MCF 10A (cell line): ENCODE measurements around the gene PLCL1. TPM values are rescaled to one million over a fixed set of nuclear protein-coding genes. Genes with fewer than 3 reads are reported as not detected.
A peak's percentile ranks its signal among the peaks of the same experiment; 100 is the strongest.

ENCODE experiments used
- BruUV-seq: library from RNA; stranded (reverse); fragments of 400-500 nt; replicated peaks from 2 replicates; lab custom pipeline; 2021; lab: Mats Ljungman, UMichigan
- CTCF ChIA-PET: fragments of 300-600 bp; sonication (Branson Sonifier 250); formaldehyde crosslinking; extraction: SDS; loops from one replicate; lab custom pipeline; 2021; ENCODE audit warnings: antibody characterized with exemption, inconsistent platforms; lab: Yijun Ruan, JAX
- POLR2A ChIA-PET: fragments of 300-600, 350-650 bp; sonication (Branson Sonifier 250); formaldehyde crosslinking; extraction: SDS; loops from one replicate; lab custom pipeline; 2020; ENCODE audit warnings: antibody characterized with exemption, inconsistent platforms; lab: Yijun Ruan, JAX
- DNase-seq: peaks from one replicate; pipeline ENCODE4 v3.0.0-alpha.2; 2018; ENCODE audit not compliant: unreplicated experiment
- H3K27ac Mint-ChIP-seq: one replicate; pipeline ENCODE4 v1.8.0; 2022; ENCODE audit warnings: mild to moderate bottlenecking, low read depth, mixed read lengths; ENCODE audit not compliant: unreplicated experiment
- H3K27me3 Mint-ChIP-seq: one replicate; pipeline ENCODE4 v1.8.0; 2022; ENCODE audit warnings: mixed read lengths; ENCODE audit not compliant: insufficient read depth, unreplicated experiment
- H3K36me3 Mint-ChIP-seq: one replicate; pipeline ENCODE4 v1.8.0; 2022; ENCODE audit warnings: mild to moderate bottlenecking, moderate library complexity, mixed read lengths; ENCODE audit not compliant: insufficient read depth, unreplicated experiment
- H3K4me1 Mint-ChIP-seq: one replicate; pipeline ENCODE4 v1.8.0; 2022; ENCODE audit warnings: mixed read lengths; ENCODE audit not compliant: insufficient read depth, unreplicated experiment
- H3K4me3 Mint-ChIP-seq: one replicate; pipeline ENCODE4 v1.8.0; 2022; ENCODE audit warnings: mild to moderate bottlenecking, moderate library complexity, mixed read lengths; ENCODE audit not compliant: unreplicated experiment
- H3K9me3 Mint-ChIP-seq: one replicate; pipeline ENCODE4 v1.8.0; 2022; ENCODE audit warnings: mixed read lengths; ENCODE audit not compliant: unreplicated experiment
- intact Hi-C: fragments of 100-400 bp; cut with micrococcal nuclease; formaldehyde crosslinking; loops from 2 replicates; pipeline ENCODE4 v1.14.1; 2022
- total RNA-seq: library from RNA; stranded (reverse); gene quantifications from 2 replicates; pipeline ENCODE4 v1.2.3, GENCODE V29; 2022
- TF ChIP-seq, protein P1 (sequence below): fragments of 200-600 bp; IDR thresholded peaks from one replicate; pipeline ENCODE4 v1.8.0; 2022; ENCODE audit warnings: antibody characterized with exemption, mild to moderate bottlenecking; ENCODE audit not compliant: unreplicated experiment

PLCL1 gene
- total RNA-seq, 1 experiment from 2014 or later: 0.12 TPM

- no TSS peak for BruUV-seq
- CTCF ChIA-PET: interaction anchor here (0.7 kb wide), 1 partner anchor 50 kb away, joined by 4 read pairs; no protein-coding TSS in a partner anchor
- peaks cover 28% of the 10 kb centered on the region for H3K4me1 Mint-ChIP-seq
- no peak overlapping the region for H3K4me3 Mint-ChIP-seq
- peak overlapping the region; percentile 32 for H3K27ac Mint-ChIP-seq
- peaks cover 15% of the 10 kb centered on the region for H3K27me3 Mint-ChIP-seq
- intact Hi-C loops: no loop called here
- no peaks in the 10 kb centered on the region for H3K9me3 Mint-ChIP-seq
- POLR2A ChIA-PET: interaction anchor here (0.7 to 1.3 kb wide), 4 partner anchors 12 to 37 kb away, joined by 3 to 5 read pairs (median 4); no protein-coding TSS in a partner anchor
- no peak for DNase-seq
- TF ChIP-seq, protein P1, sequence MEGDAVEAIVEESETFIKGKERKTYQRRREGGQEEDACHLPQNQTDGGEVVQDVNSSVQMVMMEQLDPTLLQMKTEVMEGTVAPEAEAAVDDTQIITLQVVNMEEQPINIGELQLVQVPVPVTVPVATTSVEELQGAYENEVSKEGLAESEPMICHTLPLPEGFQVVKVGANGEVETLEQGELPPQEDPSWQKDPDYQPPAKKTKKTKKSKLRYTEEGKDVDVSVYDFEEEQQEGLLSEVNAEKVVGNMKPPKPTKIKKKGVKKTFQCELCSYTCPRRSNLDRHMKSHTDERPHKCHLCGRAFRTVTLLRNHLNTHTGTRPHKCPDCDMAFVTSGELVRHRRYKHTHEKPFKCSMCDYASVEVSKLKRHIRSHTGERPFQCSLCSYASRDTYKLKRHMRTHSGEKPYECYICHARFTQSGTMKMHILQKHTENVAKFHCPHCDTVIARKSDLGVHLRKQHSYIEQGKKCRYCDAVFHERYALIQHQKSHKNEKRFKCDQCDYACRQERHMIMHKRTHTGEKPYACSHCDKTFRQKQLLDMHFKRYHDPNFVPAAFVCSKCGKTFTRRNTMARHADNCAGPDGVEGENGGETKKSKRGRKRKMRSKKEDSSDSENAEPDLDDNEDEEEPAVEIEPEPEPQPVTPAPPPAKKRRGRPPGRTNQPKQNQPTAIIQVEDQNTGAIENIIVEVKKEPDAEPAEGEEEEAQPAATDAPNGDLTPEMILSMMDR: no peak
- H3K36me3 Mint-ChIP-seq: no peaks in the 10 kb centered on the region
Observed at GRCh38 chr2:197947219-197947757, 142.9 kb downstream of the PLCL1 start.

GRCh38 chr2:197949224-197949623 lies 144.8 kb downstream of the PLCL1 start:
- POLR2A ChIA-PET: interaction anchor here (1.4 to 2.1 kb wide), 2 partner anchors 20 to 34 kb away, joined by 5 to 6 read pairs; no protein-coding TSS in a partner anchor
- H3K27ac Mint-ChIP-seq: peak overlapping the region; percentile 69
- peaks cover 28% of the 10 kb centered on the region for H3K4me1 Mint-ChIP-seq
- intact Hi-C loops: no loop called here
- TF ChIP-seq, protein P1: no peak
- no peaks in the 10 kb centered on the region for H3K9me3 Mint-ChIP-seq
- DNase-seq: no peak
- no peak overlapping the region for H3K4me3 Mint-ChIP-seq
- peaks cover 11% of the 10 kb centered on the region for H3K27me3 Mint-ChIP-seq
- H3K36me3 Mint-ChIP-seq: no peaks in the 10 kb centered on the region
- no TSS peak for BruUV-seq
- CTCF ChIA-PET: interaction anchor here (0.7 kb wide), 1 partner anchor 36 kb away, joined by 3 read pairs; no protein-coding TSS in a partner anchor

- Mint-ChIP-seq H3K36me3 (no peaks in the 10 kb centered on the region), H3K4me1 (peaks cover 28% of the 10 kb centered on the region), H3K4me3 (no peak overlapping the region), H3K27ac (peak overlapping the region; percentile 69), H3K27me3 (peaks cover 11% of the 10 kb centered on the region), H3K9me3 (no peaks in the 10 kb centered on the region)
- no peak for DNase-seq
- CTCF ChIA-PET: interaction anchor here (0.7 kb wide), 1 partner anchor 36 kb away, joined by 3 read pairs; no protein-coding TSS in a partner anchor
- POLR2A ChIA-PET: interaction anchor here (0.7 to 2.1 kb wide), 4 partner anchors 9 to 35 kb away, joined by 3 to 11 read pairs (median 6); no protein-coding TSS in a partner anchor
- TF ChIP-seq, protein P1: no peak
- intact Hi-C loops: no loop called here
- no TSS peak for BruUV-seq
Observed at GRCh38 chr2:197950006-197950405, 145.6 kb downstream of the PLCL1 start.

- intact Hi-C loops: no loop called here
- peak; percentile 87 for DNase-seq
- CTCF ChIA-PET: no interaction called here
Observed at GRCh38 chr2:197950724-197951123, 146.3 kb downstream of the PLCL1 start.

More at GRCh38 chr2:197950724-197951123, 146.3 kb downstream of the PLCL1 start:
- Mint-ChIP-seq H3K9me3 (no peaks in the 10 kb centered on the region), H3K4me1 (peaks cover 28% of the 10 kb centered on the region), H3K4me3 (no peak overlapping the region), H3K36me3 (no peaks in the 10 kb centered on the region), H3K27ac (peak overlapping the region; percentile 69), H3K27me3 (peaks cover 11% of the 10 kb centered on the region)
- TF ChIP-seq, protein P1: no peak
- BruUV-seq: no TSS peak
- POLR2A ChIA-PET: interaction anchor here (0.7 to 2.1 kb wide), 5 partner anchors 9 to 36 kb away, joined by 4 to 11 read pairs (median 5); no protein-coding TSS in a partner anchor
